Keratinocyte (primary cell): ENCODE data around the gene FNDC3A. TPM values are rescaled to one million over a fixed set of nuclear protein-coding genes. Genes with fewer than 3 reads are reported as not detected.

Experiments
- DNase-seq: peaks from one replicate; pipeline ENCODE4 v3.0.0-alpha.2; 2011; ENCODE audit warnings: low read depth, missing footprints, low spot score
- FAIRE-seq: peaks from 2 replicates; lab custom pipeline; 2011; peaks lifted over from hg19 to GRCh38; lab: Jason Lieb, UNC
- H2AFZ ChIP-seq: 2 replicates; pipeline ENCODE4 v1.6.0; 2012; ENCODE audit warnings: low read length, control low read depth, inconsistent platforms; ENCODE audit not compliant: control insufficient read depth
- H3K27ac ChIP-seq: 2 replicates; pipeline ENCODE4 v1.5.1; 2011; ENCODE audit warnings: low read length; ENCODE audit not compliant: control insufficient read depth, insufficient read depth
- H3K27me3 ChIP-seq: 3 replicates; pipeline ENCODE4 v1.6.0; 2011; ENCODE audit warnings: low read length; ENCODE audit not compliant: control insufficient read depth, insufficient read depth; ENCODE audit errors: extremely low read depth
- H3K36me3 ChIP-seq, 2 experiments: 2 replicates in 1 of 2; 3 replicates in 1 of 2; pipeline ENCODE4 v1.5.1; 2011; ENCODE audit warnings: low read length in 2 of 2, mild to moderate bottlenecking in 1 of 2; ENCODE audit not compliant: control insufficient read depth in 2 of 2, insufficient read depth in 2 of 2; ENCODE audit errors: extremely low read depth in 1 of 2
- H3K4me1 ChIP-seq: 3 replicates; pipeline ENCODE4 v1.5.1; 2011; ENCODE audit warnings: low read length; ENCODE audit not compliant: control insufficient read depth, insufficient read depth; ENCODE audit errors: extremely low read depth
- H3K4me2 ChIP-seq: 3 replicates; pipeline ENCODE4 v1.6.0; 2011; ENCODE audit warnings: low read depth, low read length; ENCODE audit not compliant: control insufficient read depth, insufficient read depth; ENCODE audit errors: extremely low read depth
- H3K4me3 ChIP-seq, 3 experiments: fragments of 200-600 bp in 1 of 3; sonication (generic) in 1 of 3; 2 replicates in 2 of 3; 3 replicates in 1 of 3; pipeline ENCODE4 v1.5.1; 2011 to 2016; ENCODE audit warnings: low read length in 3 of 3, mild to moderate bottlenecking in 3 of 3, control low read depth in 2 of 3, inconsistent platforms in 1 of 3, low read depth in 1 of 3, mixed read lengths in 1 of 3, mixed run types in 1 of 3, moderate library complexity in 1 of 3; ENCODE audit not compliant: control insufficient read depth in 2 of 3, insufficient read depth in 2 of 3; ENCODE audit errors: extremely low read depth in 1 of 3
- H3K79me2 ChIP-seq: 2 replicates; pipeline ENCODE4 v1.6.0; 2012; ENCODE audit warnings: low read length; ENCODE audit not compliant: control insufficient read depth, insufficient read depth
- H3K9ac ChIP-seq: 3 replicates; pipeline ENCODE4 v1.6.0; 2011; ENCODE audit warnings: low read length; ENCODE audit not compliant: control insufficient read depth, insufficient read depth; ENCODE audit errors: extremely low read depth
- H3K9me1 ChIP-seq: 3 replicates; pipeline ENCODE4 v1.6.0; 2011; ENCODE audit warnings: low read length; ENCODE audit not compliant: control insufficient read depth, insufficient read depth; ENCODE audit errors: extremely low read depth
- H3K9me3 ChIP-seq: 2 replicates; pipeline ENCODE4 v1.5.1; 2012; ENCODE audit warnings: low read depth, low read length; ENCODE audit not compliant: control insufficient read depth
- H4K20me1 ChIP-seq: 3 replicates; pipeline ENCODE4 v1.6.0; 2011; ENCODE audit warnings: low read length; ENCODE audit not compliant: control insufficient read depth, insufficient read depth; ENCODE audit errors: extremely low read depth
- EZH2 ChIP-seq: IDR thresholded peaks from one replicate; pipeline ENCODE4 v1.6.1; 2012; ENCODE audit warnings: inconsistent platforms, mild to moderate bottlenecking, low read length, moderate library complexity
- dilution Hi-C: fragments of 300-500 bp; cut with MboI; formaldehyde crosslinking; loops from one replicate; pipeline ENCODE4 v1.7.0; 2020; ENCODE audit warnings: low sequenced_read_pairs; ENCODE audit not compliant: extremely low pct_ligation_motif_present
- polyA plus RNA-seq, 5 experiments: library from polyadenylated mRNA; depleted of rRNA in 3 of 5; stranded (reverse) in 3 of 5; stranded (forward) in 1 of 5; unstranded in 1 of 5; fragments of >200 nt; gene quantifications; 1 replicate in 1 of 5; 2 replicates in 3 of 5; 3 replicates in 1 of 5; pipeline versions ENCODE4 v1.2.1 to v1.2.3, GENCODE V29; 2011 to 2012; ENCODE audit warnings: missing spikeins in 2 of 5, low read depth in 1 of 5, low replicate concordance in 1 of 5
- TF ChIP-seq, protein P1 (sequence below), 3 experiments: IDR thresholded peaks in 1 of 3; conservative IDR thresholded peaks in 1 of 3; optimal IDR thresholded peaks in 1 of 3; 2 replicates in 2 of 3; 3 replicates in 1 of 3; pipeline versions ENCODE3 to v1.5.1; 2011; ENCODE audit warnings: low read length in 3 of 3, mild to moderate bottlenecking in 3 of 3, moderate library complexity in 2 of 3, control low read depth in 1 of 3, inconsistent platforms in 1 of 3; ENCODE audit not compliant: insufficient read depth in 2 of 3; ENCODE audit errors: extremely low read depth in 1 of 3

Gene FNDC3A
- polyA plus RNA-seq, 1 donor (not counting 4 experiments of a cell fraction or from before 2014, with no cell fraction given) = 28.4 TPM

DNA sequence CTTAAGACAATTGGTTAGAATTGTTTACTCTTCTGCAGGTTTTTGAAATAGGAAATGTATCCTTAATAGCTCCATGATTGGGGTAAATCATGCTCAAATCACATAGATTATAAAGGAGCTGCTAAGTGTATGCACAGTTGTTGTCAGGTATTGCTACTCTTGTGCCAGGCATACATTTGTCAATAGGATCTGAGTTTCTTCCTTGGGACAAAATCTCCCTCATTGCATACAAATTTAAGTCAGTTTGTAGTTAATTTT, 135.1 kb downstream of the FNDC3A start:
- FAIRE-seq = no peak
- TF ChIP-seq, protein P1, sequence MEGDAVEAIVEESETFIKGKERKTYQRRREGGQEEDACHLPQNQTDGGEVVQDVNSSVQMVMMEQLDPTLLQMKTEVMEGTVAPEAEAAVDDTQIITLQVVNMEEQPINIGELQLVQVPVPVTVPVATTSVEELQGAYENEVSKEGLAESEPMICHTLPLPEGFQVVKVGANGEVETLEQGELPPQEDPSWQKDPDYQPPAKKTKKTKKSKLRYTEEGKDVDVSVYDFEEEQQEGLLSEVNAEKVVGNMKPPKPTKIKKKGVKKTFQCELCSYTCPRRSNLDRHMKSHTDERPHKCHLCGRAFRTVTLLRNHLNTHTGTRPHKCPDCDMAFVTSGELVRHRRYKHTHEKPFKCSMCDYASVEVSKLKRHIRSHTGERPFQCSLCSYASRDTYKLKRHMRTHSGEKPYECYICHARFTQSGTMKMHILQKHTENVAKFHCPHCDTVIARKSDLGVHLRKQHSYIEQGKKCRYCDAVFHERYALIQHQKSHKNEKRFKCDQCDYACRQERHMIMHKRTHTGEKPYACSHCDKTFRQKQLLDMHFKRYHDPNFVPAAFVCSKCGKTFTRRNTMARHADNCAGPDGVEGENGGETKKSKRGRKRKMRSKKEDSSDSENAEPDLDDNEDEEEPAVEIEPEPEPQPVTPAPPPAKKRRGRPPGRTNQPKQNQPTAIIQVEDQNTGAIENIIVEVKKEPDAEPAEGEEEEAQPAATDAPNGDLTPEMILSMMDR (optimal IDR thresholded peaks at IDR 0.05 in 1 of 3, IDR thresholded peaks at IDR 0.05 in 1 of 3, conservative IDR thresholded peaks at IDR 0.05 in 1 of 3; ENCODE audit: extremely low read depth in 1 of 3, insufficient read depth in 2 of 3, low read length in 3 of 3) = no peak
- TF ChIP-seq EZH2 = no peak
- peak overlapping the region; percentile 92 for H3K4me2 ChIP-seq
- H4K20me1 ChIP-seq = no peaks in the 10 kb centered on the region
- peaks cover 0 to 7% of the 10 kb centered on the region in 2 experiments for H3K36me3 ChIP-seq
- H3K4me1 ChIP-seq = peaks cover 17% of the 10 kb centered on the region
- DNase-seq = no peak
- no peaks in the 10 kb centered on the region for H3K9me3 ChIP-seq
- no peaks in the 10 kb centered on the region for H3K9me1 ChIP-seq
- H3K4me3 ChIP-seq = peak overlapping the region; percentile 42 to 70 (median 59)
- H3K27ac ChIP-seq = peak overlapping the region; percentile 83
- peaks cover 20% of the 10 kb centered on the region for H3K79me2 ChIP-seq
- no peaks in the 10 kb centered on the region for H3K27me3 ChIP-seq
- dilution Hi-C loops = no loop called here
- H2AFZ ChIP-seq = no peak overlapping the region
- H3K9ac ChIP-seq = peak overlapping the region; percentile 78

DNA sequence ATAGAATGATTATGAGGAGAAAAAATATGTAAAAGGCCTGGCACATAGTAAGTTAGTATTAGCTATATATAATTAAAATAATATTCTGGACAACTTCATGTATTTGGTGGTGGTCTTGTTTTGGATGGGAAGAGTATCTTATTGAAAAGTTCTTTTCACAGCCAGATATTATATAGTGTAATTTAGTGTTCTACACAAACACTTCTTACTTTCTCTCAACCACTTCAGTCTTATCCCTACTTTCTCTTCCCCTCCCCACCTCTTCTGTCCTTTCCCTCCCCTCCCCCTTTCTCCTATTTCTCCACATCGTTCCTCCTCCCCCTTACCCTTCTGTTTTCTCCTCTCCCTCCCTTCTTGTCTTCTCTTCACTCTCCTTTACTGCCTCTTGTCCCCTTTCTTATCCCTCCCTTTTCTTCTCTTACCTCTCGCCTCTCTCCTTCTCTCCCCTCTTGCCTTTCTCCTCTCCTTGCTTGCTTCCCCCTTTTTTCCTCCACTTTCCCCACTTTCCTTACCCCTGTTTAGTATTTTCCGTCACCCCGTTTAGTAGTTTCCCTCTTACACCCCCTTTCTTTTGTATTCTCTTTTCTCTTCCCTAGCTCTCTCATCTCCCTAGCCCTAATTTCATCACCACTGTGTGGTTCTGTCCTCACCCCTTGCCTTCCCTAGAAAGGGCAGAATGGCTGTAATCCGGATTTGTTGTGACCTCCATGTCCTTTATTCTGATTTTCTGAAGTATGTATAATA, 137.2 kb downstream of the FNDC3A start:
- H3K9me3 ChIP-seq = no peaks in the 10 kb centered on the region
- H3K9ac ChIP-seq = peak overlapping the region; percentile 74
- TF ChIP-seq, protein P1 (optimal IDR thresholded peaks at IDR 0.05 in 1 of 3, IDR thresholded peaks at IDR 0.05 in 1 of 3, conservative IDR thresholded peaks at IDR 0.05 in 1 of 3; ENCODE audit: extremely low read depth in 1 of 3, insufficient read depth in 2 of 3, low read length in 3 of 3) = no peak
- TF ChIP-seq EZH2 = no peak
- H3K79me2 ChIP-seq = peaks cover 20% of the 10 kb centered on the region
- H3K4me3 ChIP-seq = peak overlapping the region in 2 of 3 experiments; percentile 28 to 44
- peak overlapping the region; percentile 10 for H2AFZ ChIP-seq
- no peaks in the 10 kb centered on the region for H3K9me1 ChIP-seq
- FAIRE-seq (no peak), DNase-seq (no peak)
- peaks cover 2 to 7% of the 10 kb centered on the region in 2 experiments for H3K36me3 ChIP-seq
- dilution Hi-C loops = no loop called here
- H3K27me3 ChIP-seq = no peaks in the 10 kb centered on the region
- peaks cover 17% of the 10 kb centered on the region for H3K4me1 ChIP-seq
- H3K4me2 ChIP-seq = peak overlapping the region; percentile 77
- H4K20me1 ChIP-seq = no peaks in the 10 kb centered on the region
- peak overlapping the region; percentile 84 for H3K27ac ChIP-seq
